HUES6 (cell line): Measurements from ENCODE around the gene OLFM1.
"Not testable (repeated sequence)": the region's sequence is repeated elsewhere in the genome, so short reads cannot be mapped to it uniquely, and the experiment has no call there.

ENCODE experiments used
- H3K27ac ChIP-seq: 2 replicates; pipeline ENCODE4 v1.7.0; 2013; ENCODE audit warnings: low read depth, mild to moderate bottlenecking, low read length, inconsistent platforms
- H3K27me3 ChIP-seq: 2 replicates; pipeline ENCODE4 v1.6.1; 2013; ENCODE audit warnings: low read length; ENCODE audit not compliant: control insufficient read depth, insufficient read depth
- H3K36me3 ChIP-seq: 2 replicates; pipeline ENCODE4 v1.6.1; 2013; ENCODE audit warnings: low read length; ENCODE audit not compliant: control insufficient read depth, insufficient read depth
- H3K4me1 ChIP-seq: 2 replicates; pipeline ENCODE4 v1.6.1; 2013; ENCODE audit warnings: low read length; ENCODE audit not compliant: control insufficient read depth, insufficient read depth
- H3K4me3 ChIP-seq: 2 replicates; pipeline ENCODE4 v1.5.1; 2013; ENCODE audit warnings: low read depth, low read length
- H3K9ac ChIP-seq: one replicate; pipeline ENCODE4 v1.6.1; 2013; ENCODE audit warnings: mild to moderate bottlenecking, low read length
- H3K9me3 ChIP-seq: 2 replicates; pipeline ENCODE4 v1.6.1; 2013; ENCODE audit warnings: low read depth, low read length; ENCODE audit not compliant: control insufficient read depth, insufficient read depth

Gene OLFM1

GRCh38 chr9:135148386-135148785 is 60.9 kb downstream of the OLFM1 start:
- Histone ChIP-seq H3K27ac (no peak overlapping the region), H3K36me3 (no peaks in the 10 kb centered on the region), H3K4me1 (peaks cover 21% of the 10 kb centered on the region)

GRCh38 chr9:135149901-135150300 is 62.4 kb downstream of the OLFM1 start:
- not testable (repeated sequence) for H3K4me3 ChIP-seq, H3K27ac ChIP-seq, H3K36me3 ChIP-seq, H3K27me3 ChIP-seq, H3K9ac ChIP-seq
- peaks cover 14% of the 10 kb centered on the region for H3K4me1 ChIP-seq
- peaks cover 22% of the 10 kb centered on the region for H3K9me3 ChIP-seq

More at GRCh38 chr9:135148386-135148785, 60.9 kb downstream of the OLFM1 start:
- Histone ChIP-seq H3K4me3 (no peak overlapping the region), H3K9ac (no peak overlapping the region), H3K27me3 (no peaks in the 10 kb centered on the region), H3K9me3 (peaks cover 22% of the 10 kb centered on the region)

- Histone ChIP-seq H3K27me3 (no peaks in the 10 kb centered on the region), H3K4me1 (peaks cover 14% of the 10 kb centered on the region), H3K9ac (no peak overlapping the region), H3K4me3 (no peak overlapping the region), H3K9me3 (peaks cover 22% of the 10 kb centered on the region), H3K27ac (no peak overlapping the region), H3K36me3 (no peaks in the 10 kb centered on the region)
These were observed 63.5 kb downstream of the OLFM1 start for GRCh38 chr9:135150981-135151380.

GRCh38 chr9:135151757-135152613 is 64.5 kb downstream of the OLFM1 start:
- peaks cover 22% of the 10 kb centered on the region for H3K9me3 ChIP-seq
- no peak overlapping the region for H3K27ac ChIP-seq
- peak overlapping the region; percentile 11 for H3K9ac ChIP-seq
- no peak overlapping the region; the same call in 1 of the 2 replicates for H3K4me3 ChIP-seq
- peaks cover 17% of the 10 kb centered on the region for H3K4me1 ChIP-seq
- no peaks in the 10 kb centered on the region for H3K36me3 ChIP-seq
- H3K27me3 ChIP-seq, result no peaks in the 10 kb centered on the region

GRCh38 chr9:135152614-135153334 is 65.3 kb downstream of the OLFM1 start:
- no peak overlapping the region for H3K27ac ChIP-seq
- peaks cover 1% of the 10 kb centered on the region; the same call in 1 of the 2 replicates for H3K27me3 ChIP-seq
- peaks cover 17% of the 10 kb centered on the region for H3K4me1 ChIP-seq
- H3K36me3 ChIP-seq, result no peaks in the 10 kb centered on the region
- H3K9me3 ChIP-seq, result peaks cover 22% of the 10 kb centered on the region
- H3K9ac ChIP-seq, result peak overlapping the region; percentile 15
- no peak overlapping the region for H3K4me3 ChIP-seq

- no peak overlapping the region for H3K4me3 ChIP-seq
- H3K27me3 ChIP-seq, result peaks cover 15% of the 10 kb centered on the region; the same call in 1 of the 2 replicates
- no peaks in the 10 kb centered on the region for H3K36me3 ChIP-seq
- H3K4me1 ChIP-seq, result peaks cover 17% of the 10 kb centered on the region
- peaks cover 21% of the 10 kb centered on the region for H3K9me3 ChIP-seq
- no peak overlapping the region for H3K9ac ChIP-seq
- no peak overlapping the region for H3K27ac ChIP-seq
These were observed 66.7 kb downstream of the OLFM1 start for GRCh38 chr9:135154050-135154615.

GRCh38 chr9:135155396-135155795 is 67.9 kb downstream of the OLFM1 start:
- Histone ChIP-seq H3K9ac (no peak overlapping the region), H3K27me3 (peaks cover 25% of the 10 kb centered on the region), H3K36me3 (no peaks in the 10 kb centered on the region), H3K9me3 (peaks cover 13% of the 10 kb centered on the region), H3K27ac (no peak overlapping the region), H3K4me3 (no peak overlapping the region), H3K4me1 (peaks cover 17% of the 10 kb centered on the region)

GRCh38 chr9:135156525-135157510 is 69.3 kb downstream of the OLFM1 start:
- Histone ChIP-seq H3K9me3 (no peaks in the 10 kb centered on the region), H3K4me3 (no peak overlapping the region), H3K27ac (no peak overlapping the region), H3K36me3 (no peaks in the 10 kb centered on the region), H3K27me3 (peaks cover 27% of the 10 kb centered on the region), H3K9ac (no peak overlapping the region), H3K4me1 (peaks cover 17% of the 10 kb centered on the region)

- Histone ChIP-seq H3K4me1 (peaks cover 6% of the 10 kb centered on the region; the same call in 1 of the 2 replicates), H3K4me3 (no peak overlapping the region), H3K36me3 (no peaks in the 10 kb centered on the region), H3K9me3 (no peaks in the 10 kb centered on the region), H3K9ac (no peak overlapping the region), H3K27me3 (peaks cover 27% of the 10 kb centered on the region), H3K27ac (no peak overlapping the region)
These were observed 70.5 kb downstream of the OLFM1 start for GRCh38 chr9:135157856-135158563.

- H3K36me3 ChIP-seq, result no peaks in the 10 kb centered on the region
- no peak overlapping the region for H3K4me3 ChIP-seq
- no peak overlapping the region for H3K27ac ChIP-seq
- 0 out of 2 replicates have a peak, but pooled peaks cover 3% of the 10 kb centered on the region for H3K4me1 ChIP-seq
- no peak overlapping the region for H3K9ac ChIP-seq
- peaks cover 27% of the 10 kb centered on the region for H3K27me3 ChIP-seq
- no peaks in the 10 kb centered on the region for H3K9me3 ChIP-seq
These were observed 71.1 kb downstream of the OLFM1 start for GRCh38 chr9:135158564-135158937.
